ENCODE data around the gene OR1D2.
"Not testable (repeated sequence)": the region's sequence is repeated elsewhere in the genome, so short reads cannot be mapped to it uniquely, and the experiment has no call there.

The OR1D2 gene, protein sequence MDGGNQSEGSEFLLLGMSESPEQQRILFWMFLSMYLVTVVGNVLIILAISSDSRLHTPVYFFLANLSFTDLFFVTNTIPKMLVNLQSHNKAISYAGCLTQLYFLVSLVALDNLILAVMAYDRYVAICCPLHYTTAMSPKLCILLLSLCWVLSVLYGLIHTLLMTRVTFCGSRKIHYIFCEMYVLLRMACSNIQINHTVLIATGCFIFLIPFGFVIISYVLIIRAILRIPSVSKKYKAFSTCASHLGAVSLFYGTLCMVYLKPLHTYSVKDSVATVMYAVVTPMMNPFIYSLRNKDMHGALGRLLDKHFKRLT

DNA sequence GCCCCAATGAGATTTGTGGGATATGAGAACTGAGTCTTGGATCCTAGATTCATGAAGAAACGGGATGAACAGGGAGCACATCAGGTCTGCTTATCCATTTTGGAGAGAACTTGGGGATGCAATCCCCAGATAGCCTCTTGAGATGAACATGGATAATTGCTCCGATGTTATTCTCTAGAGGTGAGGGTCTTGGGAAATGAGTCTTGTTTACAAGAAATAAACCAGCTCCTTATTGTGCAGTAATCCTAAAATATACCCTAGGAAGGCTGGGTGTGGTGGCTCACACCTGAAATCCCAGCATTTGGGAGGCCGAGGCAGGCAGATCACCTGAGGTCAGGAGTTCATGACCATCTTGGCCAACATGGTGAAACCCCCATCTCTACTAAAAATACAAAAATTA lies at the start of gene OR1D2:
Gene OR1D2 (minus strand): TSS at position 101 of the 400 bp plus-strand sequence. CDS start 11,426 bp downstream, outside the sequence.
- DNase-seq, result no peak

- DNase-seq, result not testable (repeated sequence)
Observed at GRCh38 chr17:3137494-3137893, 33.3 kb upstream of the OR1D2 start.

GRCh38 chr17:3127451-3127850 lies 23.2 kb upstream of the OR1D2 start, which contains the start of gene OR1G1:
OR1G1 (minus strand) TSS chr17:3127551; CDS start chr17:3127551, 0 bp downstream.
- DNase-seq, result no peak

DNA sequence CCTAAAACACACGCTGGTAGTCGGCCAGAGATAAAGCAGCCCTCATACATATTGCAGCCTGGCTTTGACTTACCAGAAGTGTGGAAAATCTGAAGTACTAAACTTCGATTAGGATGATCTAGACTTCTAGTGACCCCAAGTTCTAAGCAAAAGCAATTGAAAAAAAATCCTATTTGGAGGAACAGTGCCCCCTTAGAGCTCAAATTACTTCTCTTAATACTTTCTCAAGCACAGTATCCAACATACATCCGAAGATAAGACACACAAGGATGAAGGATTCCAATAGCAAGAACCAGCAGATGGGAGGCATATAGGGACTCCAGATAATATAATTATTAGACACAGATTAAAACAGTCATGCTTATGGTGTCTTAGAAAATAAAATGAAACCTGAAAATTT lies 30.4 kb downstream of the OR1D2 start:
- DNase-seq, result not testable (repeated sequence)

DNA sequence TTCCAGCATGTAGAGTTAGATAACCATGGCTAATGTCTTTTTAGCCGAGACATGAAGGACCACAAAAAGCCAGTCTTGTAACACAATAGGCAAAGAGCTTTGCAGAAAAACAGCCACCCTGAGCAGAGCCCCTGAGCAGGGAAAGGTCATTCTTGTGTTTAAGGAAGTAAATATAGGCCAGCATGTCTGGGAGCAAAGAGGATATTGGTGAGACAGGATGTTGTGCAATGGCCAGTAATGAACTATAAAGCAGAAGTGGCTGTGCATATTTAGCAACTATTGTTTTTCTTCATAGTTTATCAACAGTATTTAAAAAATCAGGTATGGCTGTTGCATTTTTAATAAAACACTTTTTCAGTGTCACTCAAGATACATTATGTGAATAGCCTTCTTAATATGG lies 39.0 kb downstream of the OR1D2 start:
- DNase-seq, result not testable (repeated sequence)

- DNase-seq, result not testable (repeated sequence)
Observed at GRCh38 chr17:3063507-3063906, 40.7 kb downstream of the OR1D2 start, which contains the start of gene OR1D5. OR1D5 (minus strand) TSS chr17:3063607; CDS start chr17:3063607, 0 bp downstream.

GRCh38 chr17:3062824-3063377 lies 41.3 kb downstream of the OR1D2 start:
- not testable (repeated sequence) for DNase-seq

DNA sequence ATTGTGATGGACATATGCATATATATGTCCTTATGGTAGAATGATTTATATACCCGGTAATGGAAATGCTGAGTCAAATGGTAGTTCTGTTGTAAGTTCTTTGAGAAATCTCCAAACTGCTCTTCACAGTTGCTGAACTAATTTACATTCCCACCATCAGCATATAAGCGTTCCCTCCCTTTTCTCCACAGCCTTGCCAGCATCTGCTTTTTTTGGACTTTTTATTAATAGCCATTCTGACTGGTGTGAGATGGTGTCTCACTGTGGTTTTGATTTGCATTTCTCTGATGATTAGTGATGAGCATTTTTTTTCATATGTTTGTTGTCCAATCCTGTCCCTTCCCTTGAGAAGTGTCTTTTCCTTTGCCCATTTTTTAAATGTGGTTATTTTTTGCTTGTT lies 49.4 kb downstream of the OR1D2 start:
- DNase-seq, result not testable (repeated sequence)

DNA sequence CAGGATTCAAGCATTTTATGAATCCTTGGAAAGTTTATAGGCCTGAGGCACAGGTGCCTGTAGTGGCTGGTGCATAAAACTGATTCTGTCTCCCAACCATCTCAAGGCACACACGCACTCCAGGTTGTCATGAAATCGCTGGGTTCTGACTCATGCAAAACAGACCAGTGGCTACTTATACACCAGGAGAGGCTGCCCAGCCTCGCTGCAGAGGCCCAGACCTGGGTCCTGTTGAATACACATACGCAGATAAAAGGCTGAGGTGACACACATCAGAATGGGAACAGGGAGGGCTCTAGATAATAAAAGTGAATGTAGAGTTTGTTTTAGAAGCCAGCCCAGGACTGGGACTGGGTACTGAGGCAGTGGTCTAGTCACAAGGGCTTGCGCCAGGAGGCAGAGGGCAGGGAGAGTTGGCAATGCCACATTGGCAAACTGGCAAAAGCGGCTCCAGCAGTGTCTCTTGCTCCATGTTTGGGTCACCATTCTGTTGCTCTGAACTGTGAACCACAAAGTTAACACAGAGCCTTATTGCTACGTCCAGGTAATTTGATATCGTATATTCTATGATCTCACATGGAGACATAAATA lies 54.4 kb downstream of the OR1D2 start:
- no peak for DNase-seq

- DNase-seq, result peak; percentile 99
Observed at GRCh38 chr17:3048727-3049471, 55.3 kb downstream of the OR1D2 start.

GRCh38 chr17:3046753-3047152 lies 57.5 kb downstream of the OR1D2 start:
- no peak for DNase-seq

GRCh38 chr17:3043737-3044365 lies 60.4 kb downstream of the OR1D2 start:
- DNase-seq, result no peak

DNA sequence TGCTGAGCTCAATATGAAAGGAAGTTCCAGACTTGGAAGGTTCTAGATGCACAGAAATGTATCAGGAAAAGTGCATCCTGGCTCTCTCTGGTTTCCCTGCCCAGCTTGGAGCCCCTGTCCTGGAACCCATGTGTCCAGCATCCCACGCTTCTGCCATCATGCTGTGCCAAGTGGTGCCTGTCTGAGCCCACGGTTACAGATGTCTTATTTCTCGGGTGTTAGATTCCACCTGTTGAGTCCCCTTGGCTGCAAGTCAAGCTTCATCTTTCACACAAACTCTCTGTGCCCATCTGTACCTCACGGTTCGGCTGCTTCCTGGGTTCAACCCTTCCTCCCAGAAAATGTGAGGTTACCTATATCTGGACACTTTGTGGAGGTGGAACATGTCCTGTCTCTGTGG lies 63.3 kb downstream of the OR1D2 start:
- DNase-seq, result no peak

DNA sequence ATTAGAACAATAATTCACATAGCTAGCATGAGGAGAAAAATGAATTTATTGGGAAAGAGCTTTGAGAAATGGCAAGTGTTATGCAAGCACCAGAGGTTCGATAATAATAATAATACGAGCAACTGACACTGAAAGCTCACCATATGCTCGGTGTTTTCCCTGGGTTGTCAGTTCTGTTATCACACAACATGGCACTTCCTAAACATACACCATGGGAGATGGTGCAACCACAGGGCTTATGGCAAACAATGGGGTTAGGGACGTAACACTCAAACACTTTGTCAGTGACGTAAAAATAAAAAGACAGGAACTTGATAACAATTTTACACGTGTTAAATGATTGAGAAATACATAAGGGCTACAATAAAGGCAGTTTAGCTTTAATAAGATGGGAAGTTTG lies 64.5 kb downstream of the OR1D2 start:
- no peak for DNase-seq

GRCh38 chr17:3038941-3039340 lies 65.3 kb downstream of the OR1D2 start:
- no peak for DNase-seq

Data from midbrain (tissue), 1 donor.